ENCODE measurements around the gene PELI1.

The PELI1 gene

DNA sequence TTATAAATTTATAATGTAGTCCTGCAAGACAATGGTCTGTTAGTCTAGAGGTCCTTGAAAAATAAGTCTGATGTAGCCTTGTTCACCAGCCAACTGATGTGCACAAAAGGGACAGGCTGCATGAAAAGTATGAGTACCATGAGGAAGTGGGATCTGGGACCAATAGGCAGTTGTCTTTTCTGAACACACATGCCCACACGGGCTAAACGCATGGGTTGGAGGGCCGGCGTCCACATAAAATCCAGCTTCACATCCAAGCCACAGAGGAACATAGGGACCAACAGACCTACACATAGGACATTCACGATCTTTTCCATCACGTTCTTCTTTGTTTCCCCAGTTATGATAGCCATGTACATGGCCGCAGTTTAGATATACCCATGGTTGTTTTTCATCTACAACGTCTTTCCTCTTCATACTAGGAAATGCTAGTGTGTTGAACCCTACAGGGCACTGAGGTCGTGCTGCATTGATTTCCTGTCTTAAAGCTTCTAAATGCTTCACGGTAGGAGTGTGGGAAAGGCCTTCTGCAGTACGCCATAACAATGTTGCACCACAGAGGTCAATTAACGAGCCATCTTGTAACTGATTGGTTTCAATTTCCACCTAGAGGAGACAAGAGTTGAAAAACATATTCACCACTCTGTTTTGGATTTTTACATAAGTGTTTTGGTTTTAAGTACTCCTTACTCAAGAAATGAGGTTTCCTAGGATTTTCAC, 49.4 kb downstream of the PELI1 start:
- Histone ChIP-seq H3K9me3 (ENCODE audit: control insufficient read depth, insufficient read depth, low read length) (no peaks in the 10 kb centered on the region), H3K79me2 (ENCODE audit: control insufficient read depth, low read length) (peaks cover 67% of the 10 kb centered on the region), H3K27ac (ENCODE audit: low read depth, low read length) (peak overlapping the region; percentile 100), H3K9me2 (replicated peaks; ENCODE audit: control insufficient read depth, low read length) (no peaks in the 10 kb centered on the region), H3F3A (ENCODE audit: control insufficient read depth, insufficient read depth) (peaks cover 91% of the 10 kb centered on the region), H3K4me3 (ENCODE audit: low read length) (peak overlapping the region; percentile 52), H3K36me3 (ENCODE audit: control insufficient read depth, low read length) (peaks cover 90% of the 10 kb centered on the region), H3K4me1 (ENCODE audit: control insufficient read depth, low read length) (peaks cover 98% of the 10 kb centered on the region), H3K27me3 (ENCODE audit: control insufficient read depth, low read length) (no peaks in the 10 kb centered on the region), H3K4me2 (ENCODE audit: low read length) (peak overlapping the region; percentile 98), H4K20me1 (ENCODE audit: control insufficient read depth, insufficient read depth, low read depth, low read length) (no peaks in the 10 kb centered on the region)
- no peak for TF ChIP-seq EZH2phosphoT487 (IDR thresholded peaks at IDR 0.05; ENCODE audit: borderline replicate concordance, low read length)
- TF ChIP-seq, protein P1, sequence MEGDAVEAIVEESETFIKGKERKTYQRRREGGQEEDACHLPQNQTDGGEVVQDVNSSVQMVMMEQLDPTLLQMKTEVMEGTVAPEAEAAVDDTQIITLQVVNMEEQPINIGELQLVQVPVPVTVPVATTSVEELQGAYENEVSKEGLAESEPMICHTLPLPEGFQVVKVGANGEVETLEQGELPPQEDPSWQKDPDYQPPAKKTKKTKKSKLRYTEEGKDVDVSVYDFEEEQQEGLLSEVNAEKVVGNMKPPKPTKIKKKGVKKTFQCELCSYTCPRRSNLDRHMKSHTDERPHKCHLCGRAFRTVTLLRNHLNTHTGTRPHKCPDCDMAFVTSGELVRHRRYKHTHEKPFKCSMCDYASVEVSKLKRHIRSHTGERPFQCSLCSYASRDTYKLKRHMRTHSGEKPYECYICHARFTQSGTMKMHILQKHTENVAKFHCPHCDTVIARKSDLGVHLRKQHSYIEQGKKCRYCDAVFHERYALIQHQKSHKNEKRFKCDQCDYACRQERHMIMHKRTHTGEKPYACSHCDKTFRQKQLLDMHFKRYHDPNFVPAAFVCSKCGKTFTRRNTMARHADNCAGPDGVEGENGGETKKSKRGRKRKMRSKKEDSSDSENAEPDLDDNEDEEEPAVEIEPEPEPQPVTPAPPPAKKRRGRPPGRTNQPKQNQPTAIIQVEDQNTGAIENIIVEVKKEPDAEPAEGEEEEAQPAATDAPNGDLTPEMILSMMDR (IDR thresholded peaks at IDR 0.05; ENCODE audit: low read depth, low read length, poor library complexity, severe bottlenecking): no peak

DNA sequence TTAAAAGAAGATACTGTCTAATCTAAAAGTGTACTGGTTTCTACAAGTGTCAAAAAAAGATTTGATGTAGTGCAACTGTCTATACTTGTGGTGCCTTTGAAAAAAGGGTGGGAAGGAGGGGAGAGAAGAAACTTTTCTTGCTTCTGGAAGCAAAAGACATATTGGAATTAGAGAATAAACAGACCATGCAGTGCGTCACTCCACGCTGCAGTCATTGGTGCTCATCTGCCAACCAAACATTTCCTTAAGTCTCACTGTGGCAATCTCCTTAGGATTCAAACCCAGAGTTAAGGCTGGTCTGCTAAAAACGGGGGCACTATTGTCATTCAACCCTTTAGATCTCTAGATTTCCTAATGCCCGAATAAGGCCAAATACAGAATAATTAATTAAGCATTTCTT, 50.9 kb downstream of the PELI1 start:
- no peak for TF ChIP-seq EZH2phosphoT487 (IDR thresholded peaks at IDR 0.05; ENCODE audit: borderline replicate concordance, low read length)
- TF ChIP-seq, protein P1 (IDR thresholded peaks at IDR 0.05; ENCODE audit: low read depth, low read length, poor library complexity, severe bottlenecking): no peak
- Histone ChIP-seq H3K9me2 (replicated peaks; ENCODE audit: control insufficient read depth, low read length) (no peaks in the 10 kb centered on the region), H3K4me1 (ENCODE audit: control insufficient read depth, low read length) (peaks cover 97% of the 10 kb centered on the region), H3K9me3 (ENCODE audit: control insufficient read depth, insufficient read depth, low read length) (no peaks in the 10 kb centered on the region), H3K27ac (ENCODE audit: low read depth, low read length) (peak overlapping the region; percentile 100), H3F3A (ENCODE audit: control insufficient read depth, insufficient read depth) (peaks cover 92% of the 10 kb centered on the region), H4K20me1 (ENCODE audit: control insufficient read depth, insufficient read depth, low read depth, low read length) (no peaks in the 10 kb centered on the region), H3K4me2 (ENCODE audit: low read length) (peak overlapping the region; percentile 98), H3K27me3 (ENCODE audit: control insufficient read depth, low read length) (no peaks in the 10 kb centered on the region), H3K36me3 (ENCODE audit: control insufficient read depth, low read length) (peaks cover 86% of the 10 kb centered on the region), H3K4me3 (ENCODE audit: low read length) (peak overlapping the region; percentile 52), H3K79me2 (ENCODE audit: control insufficient read depth, low read length) (peaks cover 65% of the 10 kb centered on the region)

DNA sequence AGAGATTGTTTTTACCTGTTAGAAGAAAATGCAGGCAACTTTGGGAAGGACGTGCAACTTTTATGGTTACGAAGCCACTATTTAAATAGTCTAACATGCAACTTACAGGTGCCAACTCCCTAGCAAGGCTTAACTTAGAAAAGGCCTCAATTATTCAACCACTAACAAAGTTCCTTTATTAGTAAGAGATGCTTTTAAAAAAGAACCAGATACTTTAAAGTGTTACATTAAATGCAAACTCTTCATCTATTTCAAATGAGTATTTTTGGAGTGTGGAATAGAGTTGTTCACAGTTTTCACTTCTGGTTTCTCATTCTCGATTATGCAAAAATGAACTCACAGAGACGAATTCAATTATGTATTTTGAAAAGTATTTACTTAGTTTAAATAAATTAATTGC, 51.7 kb downstream of the PELI1 start:
- peak overlapping the region; percentile 95 for H3K4me3 ChIP-seq (ENCODE audit: low read length)
- peak overlapping the region; percentile 98 for H3K4me2 ChIP-seq (ENCODE audit: low read length)
- peaks cover 84% of the 10 kb centered on the region for H3K36me3 ChIP-seq (ENCODE audit: control insufficient read depth, low read length)
- peak overlapping the region; percentile 100 for H3K27ac ChIP-seq (ENCODE audit: low read depth, low read length)
- no peaks in the 10 kb centered on the region for H3K9me3 ChIP-seq (ENCODE audit: control insufficient read depth, insufficient read depth, low read length)
- H3K4me1 ChIP-seq (ENCODE audit: control insufficient read depth, low read length): peaks cover 97% of the 10 kb centered on the region
- H3F3A ChIP-seq (ENCODE audit: control insufficient read depth, insufficient read depth): peaks cover 92% of the 10 kb centered on the region
- peaks cover 60% of the 10 kb centered on the region for H3K79me2 ChIP-seq (ENCODE audit: control insufficient read depth, low read length)
- no peaks in the 10 kb centered on the region for H3K27me3 ChIP-seq (ENCODE audit: control insufficient read depth, low read length)
- TF ChIP-seq, protein P1 (IDR thresholded peaks at IDR 0.05; ENCODE audit: low read depth, low read length, poor library complexity, severe bottlenecking): no peak
- no peak for TF ChIP-seq EZH2phosphoT487 (IDR thresholded peaks at IDR 0.05; ENCODE audit: borderline replicate concordance, low read length)
- no peaks in the 10 kb centered on the region for H3K9me2 ChIP-seq (replicated peaks; ENCODE audit: control insufficient read depth, low read length)
- H4K20me1 ChIP-seq (ENCODE audit: control insufficient read depth, insufficient read depth, low read depth, low read length): no peaks in the 10 kb centered on the region

Measured in DOHH2 (cell line).